ENCODE data around the gene CNTN5. TPM values are rescaled to one million over a fixed set of nuclear protein-coding genes. Genes with fewer than 3 reads are reported as not detected.

The CNTN5 gene
- total RNA-seq, 1 donor from 2014 or later = not detected

GRCh38 chr11:100396266-100396665 is 1375.5 kb downstream of the CNTN5 start:
- DNase-seq (no peak), ATAC-seq (ENCODE audit: low read depth) (no peak)
- Mint-ChIP-seq H3K9me3 (no peaks in the 10 kb centered on the region), H3K4me3 (no peak overlapping the region), H3K27me3 (no peaks in the 10 kb centered on the region), H3K27ac (no peak overlapping the region), H3K36me3 (ENCODE audit: low read depth) (no peaks in the 10 kb centered on the region), H3K4me1 (no peaks in the 10 kb centered on the region)
- CTCF ChIA-PET = interaction anchor here (1.3 kb wide), 1 partner anchor 10 kb away, joined by 3 read pairs; no protein-coding TSS in a partner anchor
- POLR2A ChIA-PET = no interaction called here
- TF ChIP-seq CTCF (IDR thresholded peaks at IDR 0.05) = no peak
- intact Hi-C loops (cut with micrococcal nuclease) = no loop called here

- H3K4me1 Mint-ChIP-seq = no peaks in the 10 kb centered on the region
- no peak for TF ChIP-seq CTCF (IDR thresholded peaks at IDR 0.05)
- no peak overlapping the region for H3K4me3 Mint-ChIP-seq
- no peak for DNase-seq
- no peaks in the 10 kb centered on the region for H3K36me3 Mint-ChIP-seq (ENCODE audit: low read depth)
- intact Hi-C loops (cut with micrococcal nuclease) = no loop called here
- POLR2A ChIA-PET = no interaction called here
- no peaks in the 10 kb centered on the region for H3K9me3 Mint-ChIP-seq
- H3K27ac Mint-ChIP-seq = no peak overlapping the region
- ATAC-seq (ENCODE audit: low read depth) = no peak
- CTCF ChIA-PET = interaction anchor here (1.3 kb wide), 1 partner anchor 9 kb away, joined by 3 read pairs; no protein-coding TSS in a partner anchor
- no peaks in the 10 kb centered on the region for H3K27me3 Mint-ChIP-seq
Observed at GRCh38 chr11:100397401-100397800, 1376.7 kb downstream of the CNTN5 start.

GRCh38 chr11:100403816-100404215 is 1383.1 kb downstream of the CNTN5 start:
- H3K36me3 Mint-ChIP-seq (ENCODE audit: low read depth) = no peaks in the 10 kb centered on the region
- DNase-seq = no peak
- ATAC-seq (ENCODE audit: low read depth) = no peak
- H3K27me3 Mint-ChIP-seq = no peaks in the 10 kb centered on the region
- intact Hi-C loops (cut with micrococcal nuclease) = no loop called here
- ChIA-PET CTCF (no interaction called here), POLR2A (no interaction called here)
- no peaks in the 10 kb centered on the region for H3K4me1 Mint-ChIP-seq
- H3K9me3 Mint-ChIP-seq = peaks cover 3% of the 10 kb centered on the region
- H3K4me3 Mint-ChIP-seq = no peak overlapping the region
- H3K27ac Mint-ChIP-seq = no peak overlapping the region
- TF ChIP-seq CTCF (IDR thresholded peaks at IDR 0.05) = no peak

GRCh38 chr11:100404907-100405306 is 1384.2 kb downstream of the CNTN5 start:
- no peak for ATAC-seq (ENCODE audit: low read depth)
- no peak for TF ChIP-seq CTCF (IDR thresholded peaks at IDR 0.05)
- Mint-ChIP-seq H3K27me3 (no peaks in the 10 kb centered on the region), H3K9me3 (peaks cover 4% of the 10 kb centered on the region), H3K4me1 (no peaks in the 10 kb centered on the region), H3K36me3 (ENCODE audit: low read depth) (no peaks in the 10 kb centered on the region), H3K27ac (no peak overlapping the region), H3K4me3 (no peak overlapping the region)
- no peak for DNase-seq
- intact Hi-C loops (cut with micrococcal nuclease) = no loop called here
- CTCF ChIA-PET = no interaction called here
- POLR2A ChIA-PET = no interaction called here

Data from activated B cell treated with CpG ODN at 0.5 μM for 24 hours (primary cell).